ENCODE results near the gene LSG1. TPM values are rescaled to one million over a fixed set of nuclear protein-coding genes. Genes with fewer than 3 reads are reported as not detected.
"Not testable (repeated sequence)": the region's sequence is repeated elsewhere in the genome, so short reads cannot be mapped to it uniquely, and the experiment has no call there.

LSG1 gene
- total RNA-seq, 1 donor from 2014 or later = 42.4 TPM

- no peak for DNase-seq
These were observed 54.8 kb downstream of the LSG1 start for GRCh38 chr3:194617143-194617671.

- DNase-seq = no peak
These were observed 56.8 kb downstream of the LSG1 start for GRCh38 chr3:194615226-194615625.

GRCh38 chr3:194612221-194612620 is 59.8 kb downstream of the LSG1 start:
- no peak for DNase-seq

- no peak for DNase-seq
These were observed 61.3 kb downstream of the LSG1 start for GRCh38 chr3:194610689-194611088.

GRCh38 chr3:194609601-194610000 is 62.4 kb downstream of the LSG1 start:
- no peak for DNase-seq

GRCh38 chr3:194608981-194609380 is 63.0 kb downstream of the LSG1 start:
- DNase-seq = no peak

GRCh38 chr3:194607592-194608389 is 64.2 kb downstream of the LSG1 start:
- DNase-seq = no peak

- DNase-seq = no peak
These were observed 65.0 kb downstream of the LSG1 start for GRCh38 chr3:194606941-194607340.

- no peak for DNase-seq
These were observed 65.8 kb downstream of the LSG1 start for GRCh38 chr3:194606163-194606562.

GRCh38 chr3:194605314-194605713 is 66.7 kb downstream of the LSG1 start:
- DNase-seq = not testable (repeated sequence)

- DNase-seq = no peak
These were observed 67.2 kb downstream of the LSG1 start for GRCh38 chr3:194604837-194605236.

GRCh38 chr3:194604126-194604525 is 67.9 kb downstream of the LSG1 start:
- DNase-seq = no peak

- no peak for DNase-seq
These were observed 69.3 kb downstream of the LSG1 start for GRCh38 chr3:194602669-194603171.

GRCh38 chr3:194598771-194599557 is 73.0 kb downstream of the LSG1 start:
- no peak for DNase-seq

- no peak for DNase-seq
These were observed 75.1 kb downstream of the LSG1 start for GRCh38 chr3:194596906-194597305.

- DNase-seq = no peak
These were observed 78.9 kb downstream of the LSG1 start for GRCh38 chr3:194592798-194593752.

Small RNA genes lying within 50 kb of the gene (small RNA-seq; reads per million reads assigned to genes)
- not detected for gene AC046143.2

Other genes with a start within 250 kb of the LSG1 start
- 146 TPM for gene ATP13A3, start 185.2 kb downstream of the LSG1 start, total RNA-seq
- 20.6 TPM for gene TMEM44, start 38.8 kb downstream of the LSG1 start, total RNA-seq
- 5.3 TPM for gene FAM43A, start 13.7 kb upstream of the LSG1 start, total RNA-seq

All from occipital lobe (tissue), 3 donors.